GM19372 (cell line): Measurements from ENCODE around the gene PTX3.

Experiments used
- ATAC-seq: cut with Tn5 transposase; IDR thresholded peaks from one replicate; pipeline ENCODE4 v1.9.1; 2021; ENCODE audit warnings: mild to moderate bottlenecking, low read depth, moderate library complexity; ENCODE audit not compliant: unreplicated experiment

Gene PTX3

GRCh38 chr3:157471064-157471463, 34.4 kb downstream of the PTX3 start:
- ATAC-seq = no peak

GRCh38 chr3:157472648-157473047, 36.0 kb downstream of the PTX3 start:
- ATAC-seq = no peak

GRCh38 chr3:157475921-157476414, 39.3 kb downstream of the PTX3 start:
- no peak for ATAC-seq

GRCh38 chr3:157477441-157477840, 40.8 kb downstream of the PTX3 start:
- ATAC-seq = no peak

- no peak for ATAC-seq
These were observed 43.0 kb downstream of the PTX3 start for GRCh38 chr3:157479464-157480243.

- no peak for ATAC-seq
These were observed 50.7 kb downstream of the PTX3 start for GRCh38 chr3:157487339-157487738.

- no peak for ATAC-seq
These were observed 51.5 kb downstream of the PTX3 start for GRCh38 chr3:157488144-157488543.

- ATAC-seq = no peak
These were observed 54.5 kb downstream of the PTX3 start for GRCh38 chr3:157491136-157491535.
